NAMALWA (cell line): Measurements from ENCODE around the gene SCT.
A peak's percentile ranks its signal among the peaks of the same experiment; 100 is the strongest.

Source experiments
- DNase-seq: peaks from one replicate; pipeline ENCODE4 v3.0.0-alpha.2; 2015; ENCODE audit warnings: low spot score

SCT gene

DNA sequence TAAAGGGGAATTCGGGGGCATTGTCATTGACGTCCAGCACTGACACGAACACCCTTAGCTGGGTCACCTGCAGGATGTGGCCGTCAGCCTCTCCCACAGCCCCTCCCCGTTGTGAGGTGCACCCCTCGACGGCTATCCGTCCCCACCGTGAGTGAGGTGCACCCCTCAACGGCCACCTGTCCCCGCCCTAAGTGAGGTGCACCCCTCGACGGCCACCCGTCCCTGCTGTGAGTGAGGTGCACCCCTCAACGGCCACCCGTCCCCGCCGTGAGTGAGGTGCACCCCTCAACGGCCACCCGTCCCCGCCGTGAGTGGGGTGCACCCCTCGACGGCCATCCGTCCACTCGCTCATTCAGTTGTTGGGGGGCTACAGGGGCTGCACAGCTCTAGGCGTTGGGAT lies 5.1 kb downstream of the SCT start:
- DNase-seq: no peak

DNA sequence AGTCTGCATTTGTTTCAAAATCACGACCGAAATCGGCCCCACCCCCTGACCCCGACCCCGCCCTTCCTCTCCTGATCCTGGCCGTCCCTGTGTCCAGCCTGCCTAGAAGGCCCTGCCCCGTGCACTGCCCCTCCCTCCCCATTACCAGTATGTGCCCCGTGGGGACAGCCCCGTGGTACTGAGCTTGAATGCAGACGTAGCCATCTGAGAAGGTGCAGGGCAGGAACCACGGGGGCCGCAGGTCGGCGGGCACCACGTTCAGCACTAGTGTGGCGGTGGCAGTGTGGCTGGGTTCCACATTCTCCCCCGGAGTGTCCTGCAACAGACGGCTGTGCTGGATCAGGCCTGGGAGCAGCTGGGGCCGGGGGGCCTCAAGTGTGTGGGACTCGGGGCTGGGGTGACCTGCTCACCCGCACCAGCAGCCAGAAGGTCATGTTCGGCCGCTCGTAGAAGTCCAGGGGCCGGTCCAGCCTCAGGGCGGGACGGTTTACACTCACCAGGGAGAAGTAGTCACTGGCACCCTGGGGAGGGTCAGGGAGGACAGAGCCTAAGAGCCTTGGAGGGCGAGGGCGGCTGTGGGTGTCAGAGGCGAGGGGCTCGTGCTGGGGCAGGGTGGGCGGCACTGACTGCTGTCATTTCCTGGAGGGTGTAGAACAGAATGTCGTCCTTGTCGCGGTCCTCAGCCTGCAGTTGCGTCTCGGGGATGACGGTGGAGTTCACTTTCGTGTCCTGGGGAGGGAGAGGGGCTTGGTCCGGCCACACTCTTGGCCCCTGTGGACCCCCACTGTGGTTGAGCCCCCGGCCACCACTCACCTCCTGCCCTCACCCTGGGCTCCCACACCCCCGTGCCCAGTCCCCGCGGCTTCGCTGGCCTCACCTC lies 5.8 kb downstream of the SCT start:
- DNase-seq: no peak

DNA sequence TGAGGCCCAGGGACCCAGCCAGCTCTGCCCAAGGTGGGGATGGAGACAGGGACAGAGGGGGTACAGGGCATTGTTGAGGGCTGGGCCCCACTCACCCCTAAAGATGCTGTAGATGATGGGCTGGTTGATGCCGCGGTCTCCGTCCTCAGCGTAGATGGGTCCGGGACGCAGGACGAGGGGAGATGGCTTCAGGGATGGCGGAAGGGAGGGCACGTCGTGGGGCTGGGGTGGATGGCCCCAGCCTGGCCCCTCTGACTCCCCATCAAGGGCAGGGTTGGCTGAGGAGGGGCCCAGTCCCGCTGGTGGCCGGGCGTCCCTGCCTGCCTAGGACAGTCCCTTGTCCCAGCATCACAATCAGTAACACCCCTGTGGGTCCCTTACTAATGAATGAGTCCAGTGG lies 6.8 kb downstream of the SCT start:
- DNase-seq: no peak

DNA sequence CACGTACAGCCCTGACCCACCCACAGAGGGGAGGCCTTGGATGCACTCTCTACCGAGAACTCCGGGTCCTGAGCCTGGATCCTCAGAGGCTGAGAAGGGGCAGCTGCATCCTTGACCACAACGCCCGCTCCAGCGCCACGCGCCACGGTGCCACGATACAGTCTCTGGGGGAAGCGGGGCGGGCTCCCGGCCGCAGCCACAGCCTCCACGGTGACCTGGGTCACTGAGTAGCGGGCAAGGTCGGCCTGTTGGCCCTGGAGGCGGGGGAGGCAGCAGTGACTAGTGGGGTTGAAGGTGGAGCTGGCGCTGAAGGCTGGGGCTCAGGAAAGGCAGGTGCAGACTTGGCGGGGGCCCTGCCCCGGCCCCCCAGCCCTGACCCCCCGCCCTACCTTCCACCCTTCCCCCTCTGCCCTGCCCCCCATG lies 7.3 kb downstream of the SCT start:
- no peak for DNase-seq

DNA sequence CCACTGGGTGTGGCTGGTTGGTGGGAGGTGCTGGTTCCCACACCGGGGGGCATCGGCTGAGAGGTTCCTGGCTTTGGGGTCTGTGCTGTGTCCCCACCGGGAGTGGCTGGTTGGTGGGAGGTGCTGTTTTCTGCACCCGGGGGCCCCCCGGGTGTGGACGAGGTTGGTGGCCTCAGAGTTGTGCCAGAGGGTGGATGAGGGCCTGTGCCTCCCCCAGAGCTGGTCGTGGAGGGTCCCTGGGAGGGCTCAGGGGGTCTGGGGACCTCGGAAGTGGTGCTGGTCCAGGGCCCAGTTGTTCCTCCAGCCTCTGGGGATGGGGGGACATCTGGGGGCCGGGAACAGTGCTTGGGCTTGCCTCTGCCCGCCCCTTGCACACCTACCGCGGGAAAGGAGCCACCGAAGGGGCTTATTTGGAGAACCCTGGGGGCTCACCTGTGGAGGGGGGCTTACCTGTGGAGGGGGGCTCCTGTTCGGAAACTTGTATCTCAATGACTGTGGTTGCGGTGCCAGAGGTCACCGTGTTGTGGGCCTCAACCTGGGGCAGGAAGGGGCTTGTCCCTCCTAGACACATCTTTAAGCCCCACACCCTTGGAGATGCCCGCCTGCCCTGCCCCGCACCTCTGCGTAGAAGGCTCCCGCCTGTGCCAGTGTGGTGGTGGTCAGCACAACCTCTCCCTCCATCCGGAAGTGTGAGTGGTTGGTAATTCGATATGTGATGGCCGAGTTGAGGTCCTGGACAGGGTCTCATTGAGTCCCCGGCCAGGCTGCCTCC lies 7.9 kb downstream of the SCT start:
- DNase-seq: no peak

DNA sequence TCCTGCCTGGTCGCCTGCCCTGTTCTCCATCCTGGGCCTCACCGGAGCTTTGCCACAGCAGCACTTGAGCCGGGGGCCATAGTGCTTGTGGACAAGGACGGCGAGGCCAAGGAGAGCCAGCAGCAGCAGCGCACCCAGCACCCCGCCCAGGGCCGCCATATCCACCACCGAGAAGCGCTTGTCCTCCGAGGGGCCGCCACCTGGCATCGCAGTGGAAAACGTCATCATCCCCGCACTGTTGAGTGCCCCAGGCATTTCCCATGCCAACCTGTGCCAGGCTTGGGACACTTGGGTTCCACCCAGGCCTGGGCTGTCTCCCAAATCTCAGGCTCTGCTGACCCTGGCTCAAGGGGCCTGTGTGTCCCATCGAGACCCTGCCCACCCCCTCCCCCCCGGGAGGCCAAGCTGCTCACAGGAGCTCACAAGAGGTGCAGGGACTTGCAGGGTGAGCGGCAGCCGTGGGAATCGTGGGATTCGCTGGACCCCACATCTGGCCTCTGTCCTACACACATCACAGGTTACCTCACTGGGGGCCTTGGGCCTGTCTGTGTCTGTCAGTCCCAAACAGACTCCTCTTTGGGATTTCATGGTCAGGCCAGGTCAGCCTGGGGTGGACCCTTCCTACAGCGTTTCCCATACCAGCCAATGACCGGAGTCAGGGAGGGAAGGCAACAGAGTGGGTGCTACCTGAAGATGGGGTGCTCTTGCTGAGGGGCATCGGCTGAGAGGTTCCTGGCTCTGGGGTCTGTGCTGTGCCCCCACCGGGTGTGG lies 8.9 kb downstream of the SCT start:
- DNase-seq: no peak

DNA sequence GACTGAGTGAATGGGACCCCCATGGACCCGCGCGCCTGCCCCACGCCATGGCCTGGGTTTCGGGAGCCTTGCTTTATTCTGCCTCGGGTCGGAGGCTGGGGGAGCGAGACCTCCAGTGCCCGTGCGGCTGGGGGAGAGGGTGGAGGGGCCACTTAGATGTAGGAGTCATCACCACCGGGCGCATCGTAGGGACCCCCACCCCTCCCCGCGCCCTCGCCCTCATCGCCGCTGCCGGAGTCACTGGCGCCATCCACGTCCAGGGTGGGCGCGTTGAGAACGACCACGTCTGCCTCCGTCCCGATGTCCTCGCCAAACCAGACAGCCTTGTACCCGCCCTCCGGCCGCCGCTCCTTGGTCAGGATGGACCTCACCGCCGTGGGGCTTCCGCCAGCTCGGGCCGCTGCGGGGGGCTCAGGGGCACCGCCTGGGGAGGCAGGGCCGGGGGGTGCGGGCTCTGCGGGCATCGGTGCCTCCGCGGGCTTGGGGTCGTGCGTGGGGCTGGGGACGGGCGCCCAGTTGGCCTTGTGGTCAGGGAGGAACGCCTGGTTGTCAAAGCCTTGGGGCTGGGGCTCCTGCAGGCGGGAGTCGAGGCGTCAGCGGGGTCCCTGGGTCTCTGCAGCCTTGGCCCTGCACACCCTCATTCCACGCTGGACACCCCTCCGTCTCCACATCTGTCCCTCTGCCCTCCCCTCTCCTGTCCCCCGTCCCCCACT lies 9.6 kb downstream of the SCT start:
- no peak for DNase-seq

DNA sequence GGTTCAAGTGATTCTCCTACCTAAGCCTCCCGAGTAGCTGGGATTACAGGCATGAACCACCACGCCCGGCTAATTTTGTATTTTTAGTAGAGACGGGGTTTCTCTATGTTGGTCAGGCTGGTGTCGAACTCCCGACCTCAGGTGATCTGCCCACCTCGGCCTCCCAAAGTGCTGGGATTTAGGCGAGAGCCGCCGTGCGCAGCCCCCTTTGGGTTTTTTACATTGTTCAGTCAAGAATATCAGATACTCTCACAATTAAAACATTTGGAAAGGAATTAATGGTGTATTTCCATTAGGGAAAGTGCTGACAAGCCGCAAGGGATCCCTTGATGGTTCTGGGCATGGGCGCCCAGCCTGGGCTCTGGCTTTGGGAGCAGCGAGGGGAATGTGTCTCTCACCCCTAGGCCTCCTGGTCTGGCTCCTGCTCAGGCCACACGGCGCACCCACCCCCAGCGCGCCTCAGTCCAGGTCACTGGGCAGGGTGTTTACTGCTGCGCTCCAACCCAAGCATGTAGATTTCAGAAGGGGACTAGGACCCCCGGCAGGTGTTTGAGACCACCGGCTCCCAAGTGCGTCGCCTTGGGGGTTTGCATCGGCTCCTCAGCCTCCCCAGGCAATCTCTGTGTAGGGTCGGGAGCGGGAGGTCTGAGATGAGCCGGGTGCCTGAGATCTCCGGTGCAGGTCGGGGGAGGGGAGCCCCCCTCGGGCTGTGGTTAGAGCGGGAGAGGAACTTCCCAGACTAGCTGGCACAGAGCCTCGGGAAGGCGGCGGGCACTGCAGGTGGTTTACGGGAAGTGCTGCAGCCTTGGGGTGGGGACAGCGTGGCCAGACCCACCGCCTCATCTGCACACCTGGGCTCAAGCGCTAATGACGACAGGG lies 10.4 kb downstream of the SCT start:
- no peak for DNase-seq

DNA sequence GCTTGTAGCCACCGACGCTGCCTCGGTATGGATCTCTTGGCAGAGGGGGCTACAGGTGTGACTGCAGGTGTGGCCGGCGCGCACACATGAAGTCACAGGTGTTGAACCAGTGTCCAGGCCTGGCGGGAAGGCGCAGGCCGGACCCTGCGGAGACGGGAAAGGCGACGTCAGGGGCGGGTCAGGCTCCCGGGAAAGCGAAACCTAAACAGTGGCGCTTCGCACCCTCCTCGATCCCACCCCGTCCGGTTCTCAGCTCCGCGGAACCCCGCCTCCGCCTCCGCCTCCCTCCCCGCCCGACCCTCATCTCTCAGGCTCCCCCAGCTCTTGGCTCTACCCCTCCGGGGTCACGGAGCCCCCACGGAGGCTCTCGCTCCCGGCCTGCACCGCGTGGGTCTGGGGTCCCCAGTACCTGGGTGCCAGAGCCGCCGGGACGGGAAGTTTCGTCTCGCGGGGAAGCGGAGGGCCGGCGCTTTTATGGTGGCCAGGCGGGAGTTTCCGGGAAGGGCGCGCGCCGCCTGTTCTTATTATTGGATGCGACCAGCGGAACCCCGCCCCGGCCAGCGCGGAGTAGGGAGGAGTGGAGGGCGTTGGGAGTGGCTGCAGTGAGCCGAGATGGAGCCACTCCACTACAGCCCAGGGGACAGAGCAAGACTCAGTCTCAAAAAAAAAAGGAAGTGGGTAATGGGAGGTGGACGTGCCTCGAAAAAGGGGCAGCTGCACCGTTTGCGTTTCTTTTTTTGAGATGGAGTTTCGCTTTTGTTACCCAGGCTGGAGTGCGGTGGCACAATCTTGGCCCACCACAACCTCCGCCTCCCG lies 11.3 kb downstream of the SCT start, which contains the start of gene IRF7:
Gene IRF7, minus strand, starts transcription at position 447 of the 816 bp plus-strand sequence. CDS start 586 bp downstream, outside the sequence.
- peak; percentile 91 for DNase-seq

DNA sequence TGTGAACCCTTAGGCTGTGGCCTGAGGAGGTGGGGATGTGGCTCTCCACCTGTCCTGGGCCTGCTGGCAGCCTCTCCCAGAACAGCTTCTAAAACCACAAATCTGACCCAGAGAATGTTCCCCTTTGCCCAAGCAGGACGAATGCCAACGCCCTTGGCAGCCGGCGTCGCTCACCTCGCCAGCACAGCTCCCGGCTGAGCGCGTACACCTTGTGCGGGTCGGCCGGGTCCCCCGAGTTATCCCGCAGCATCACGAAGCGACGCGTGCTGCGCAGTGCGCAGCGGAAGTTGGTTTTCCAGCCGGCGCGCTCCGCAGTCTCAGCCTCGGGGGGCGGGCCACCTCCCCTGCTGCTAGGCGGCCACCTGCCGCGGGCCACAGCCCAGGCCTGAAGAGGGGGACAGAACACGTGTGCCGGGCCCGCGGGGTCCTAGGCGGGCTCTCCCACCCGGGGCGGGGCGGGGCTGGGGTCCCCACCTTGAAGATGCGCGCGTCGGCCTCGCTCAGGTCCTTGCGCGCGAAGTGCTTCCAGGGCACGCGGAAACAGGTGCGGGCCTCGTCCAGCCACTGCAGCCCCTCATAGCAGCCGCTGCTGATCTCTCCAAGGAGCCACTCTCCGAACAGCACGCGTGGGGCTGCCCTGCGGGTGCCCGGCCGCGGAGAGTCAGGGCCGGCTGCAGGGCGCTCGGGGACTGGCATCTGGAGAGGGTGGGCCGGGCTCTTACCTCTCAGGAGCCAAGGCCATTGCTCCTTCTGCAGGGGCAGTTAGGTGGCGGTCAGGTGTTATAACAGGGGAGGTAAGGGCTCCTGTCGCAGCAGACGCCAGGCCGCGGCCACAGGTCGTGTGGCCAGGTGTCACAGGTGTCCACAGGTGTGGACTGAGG lies 12.1 kb downstream of the SCT start:
- no peak for DNase-seq

DNA sequence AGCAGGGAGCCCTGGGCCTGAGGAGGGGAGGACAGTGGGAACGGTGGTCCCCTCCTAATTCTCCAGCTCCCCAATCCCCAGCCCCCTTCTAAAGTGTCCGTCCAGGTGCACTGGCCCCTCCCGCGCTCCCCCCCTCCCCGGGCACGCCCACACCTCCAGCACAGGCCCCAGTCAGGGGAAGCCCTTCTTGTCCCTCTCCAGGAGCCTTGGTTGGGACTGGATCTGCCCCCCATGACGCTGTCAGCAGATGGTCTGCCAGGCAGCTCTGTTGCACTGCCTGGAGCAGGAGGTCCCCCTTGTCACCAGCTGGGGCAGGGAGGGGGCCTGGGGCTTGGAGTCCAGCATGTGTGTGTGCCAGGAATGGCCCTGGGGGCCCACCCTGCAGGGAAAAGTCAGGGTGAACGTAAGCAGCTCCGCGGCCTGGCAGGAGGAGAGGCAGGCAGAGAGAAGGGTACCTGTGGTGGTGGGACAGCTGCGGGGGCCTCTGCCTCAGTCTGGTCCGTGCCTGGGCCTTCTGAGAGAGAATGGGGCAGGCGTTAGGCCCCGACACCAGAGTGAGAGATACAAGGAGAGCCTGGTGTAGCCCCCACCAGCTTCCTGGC lies 12.9 kb downstream of the SCT start:
- DNase-seq: peak; percentile 34

DNA sequence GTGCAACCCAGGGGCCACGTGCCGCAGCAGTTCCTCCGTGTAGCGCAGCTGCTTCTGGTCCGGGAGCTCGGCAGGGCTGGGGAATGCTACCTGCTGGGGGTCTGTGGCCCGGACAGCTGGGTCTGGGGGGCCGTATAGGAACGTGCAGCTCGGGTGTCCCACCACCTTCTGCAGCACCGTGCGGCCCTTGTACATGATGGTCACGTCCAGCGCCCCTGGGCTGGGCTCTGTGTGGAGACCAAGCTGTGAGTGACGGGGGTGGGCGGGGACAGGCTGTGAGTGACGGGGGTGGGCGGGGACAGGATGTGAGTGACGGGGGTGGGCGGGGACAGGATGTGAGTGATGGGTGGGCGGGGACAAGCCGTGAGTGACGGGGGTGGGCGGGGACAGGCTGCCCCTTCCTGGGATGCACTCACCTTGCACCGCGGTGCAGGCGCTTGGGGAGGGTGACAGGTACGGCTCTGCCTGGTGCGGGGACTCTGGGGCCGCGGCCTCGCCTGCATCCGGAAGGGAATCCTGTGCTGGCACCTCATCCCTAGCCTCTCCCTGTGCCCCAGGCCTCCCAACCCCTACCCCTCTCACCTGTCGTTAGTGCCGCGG lies 13.5 kb downstream of the SCT start:
- DNase-seq: peak; percentile 52

DNA sequence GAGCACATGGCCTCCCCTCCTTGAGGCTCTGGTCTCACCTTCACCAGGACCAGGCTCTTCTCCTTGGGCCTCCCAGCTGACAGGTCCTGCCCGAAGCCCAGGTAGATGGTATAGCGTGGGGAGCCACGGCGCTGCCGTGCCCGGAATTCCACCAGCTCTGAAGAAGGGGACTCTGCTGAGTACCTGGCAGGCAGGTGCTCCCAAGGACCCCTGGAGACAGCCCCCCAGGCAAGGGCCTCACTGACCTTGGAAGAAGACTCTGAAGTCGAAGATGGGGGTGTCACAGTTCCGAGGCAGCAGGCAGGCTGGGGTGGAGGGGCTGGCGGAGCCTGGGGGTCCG lies 14.1 kb downstream of the SCT start:
- DNase-seq: no peak

DNA sequence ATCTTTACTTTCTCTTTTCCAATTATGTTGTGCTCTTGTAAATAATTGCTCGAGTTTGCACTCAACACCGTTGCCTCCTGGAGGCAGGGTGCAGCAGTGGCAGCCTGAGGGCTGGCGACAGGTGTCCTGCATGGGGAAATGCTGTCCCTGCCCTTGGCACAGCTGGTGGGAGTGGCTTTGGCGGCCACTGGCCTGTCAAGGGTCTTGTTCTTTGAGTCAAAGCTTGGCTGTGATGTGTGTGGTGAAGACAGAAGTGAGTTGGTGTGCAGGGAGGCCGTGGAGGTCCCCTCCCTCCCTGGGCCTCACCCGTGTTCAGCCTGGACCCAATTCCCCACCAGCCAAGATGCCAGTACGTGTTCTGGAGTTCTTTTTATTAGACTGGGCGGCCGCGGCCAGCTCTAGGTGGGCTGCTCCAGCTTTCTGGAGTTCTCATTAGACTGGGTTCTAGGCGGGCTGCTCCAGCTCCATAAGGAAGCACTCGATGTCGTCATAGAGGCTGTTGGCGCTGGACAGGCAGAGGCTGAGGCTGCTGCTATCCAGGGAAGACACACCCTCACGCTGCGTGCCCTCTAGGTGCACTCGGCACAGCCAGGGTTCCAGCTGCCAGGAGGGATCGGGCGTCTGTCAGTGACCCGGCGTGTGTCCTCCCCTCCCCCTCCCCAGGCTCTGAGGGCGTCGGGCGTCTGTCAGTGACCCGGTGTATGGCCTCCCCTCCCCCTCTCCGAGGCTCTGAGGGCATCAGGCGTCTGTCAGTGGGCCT lies 14.6 kb downstream of the SCT start:
- peak; percentile 72 for DNase-seq

DNA sequence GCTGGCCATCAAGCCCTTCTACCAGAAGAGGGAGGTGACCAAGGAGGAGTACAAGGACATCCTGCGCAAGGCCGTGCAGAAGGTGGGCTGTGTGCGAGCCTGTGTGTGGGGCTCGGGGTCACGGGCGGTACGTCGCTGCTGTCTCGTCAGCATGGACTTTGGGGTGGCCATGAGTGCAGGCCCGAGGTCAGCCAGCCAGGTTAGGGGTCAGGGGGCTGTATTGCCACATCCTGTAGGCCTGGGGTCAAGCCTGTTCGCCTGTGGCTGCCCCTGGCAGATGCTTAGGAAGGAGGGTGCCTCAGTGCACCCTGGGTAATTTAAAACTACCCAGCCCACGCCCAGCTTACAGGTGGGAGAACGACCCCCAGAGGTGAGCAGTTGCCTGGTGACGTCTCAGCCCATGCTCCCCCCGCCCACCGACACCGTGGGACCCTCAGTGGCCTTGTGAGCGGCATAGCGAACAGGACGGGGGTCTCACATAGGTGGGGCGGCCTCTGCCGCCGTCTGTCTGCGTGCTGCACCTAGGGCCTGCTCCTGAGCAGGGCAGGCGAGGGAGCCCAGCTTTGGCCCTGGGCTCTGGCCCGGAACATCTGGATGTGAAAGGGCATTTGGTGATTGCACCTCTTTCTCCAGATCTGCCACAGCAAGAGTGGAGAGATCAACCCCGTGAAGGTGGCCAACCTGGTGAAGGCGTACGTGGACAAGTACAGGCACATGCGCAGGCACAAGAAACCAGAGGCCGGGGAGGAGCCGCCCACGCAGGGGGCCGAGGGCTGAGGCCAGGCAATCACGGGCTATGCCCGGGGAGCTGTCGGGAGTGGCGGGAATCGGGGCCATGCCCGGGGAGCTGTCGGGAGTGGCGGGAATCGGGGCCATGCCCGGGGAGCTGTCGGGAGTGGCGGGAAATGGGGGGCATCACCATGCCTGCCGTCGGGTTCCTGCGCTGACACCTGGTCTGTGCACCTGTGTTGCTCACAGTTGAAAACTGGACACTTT lies 15.7 kb downstream of the SCT start:
- DNase-seq: no peak

DNA sequence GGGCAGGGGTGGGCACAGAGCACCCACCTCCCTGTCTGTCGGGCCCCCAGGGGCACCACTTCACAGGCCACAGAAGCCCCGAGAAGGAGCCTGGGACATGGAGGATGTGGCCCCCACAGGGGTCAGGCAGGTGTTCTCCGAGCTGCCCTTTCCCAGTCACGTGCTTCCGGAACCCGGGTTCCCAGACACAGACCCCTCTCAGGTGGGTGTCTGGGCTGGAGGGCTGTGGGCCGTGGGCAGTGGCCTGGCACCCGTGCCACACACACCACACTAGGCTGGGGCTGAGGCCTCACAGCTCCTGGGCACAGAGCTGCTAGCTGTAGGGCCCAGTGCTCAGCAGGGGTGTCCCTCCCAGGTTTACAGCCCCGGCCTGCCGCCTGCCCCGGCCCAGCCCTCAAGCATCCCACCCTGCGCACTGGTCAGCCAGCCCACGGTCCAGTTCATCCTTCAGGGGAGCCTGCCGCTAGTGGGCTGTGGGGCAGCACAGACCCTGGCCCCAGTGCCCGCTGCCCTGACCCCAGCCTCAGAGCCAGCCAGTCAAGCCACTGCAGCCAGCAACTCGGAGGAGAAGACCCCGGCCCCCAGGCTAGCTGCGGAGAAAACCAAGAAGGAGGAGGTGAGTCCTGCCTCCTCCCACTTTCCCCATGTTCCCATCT lies 16.7 kb downstream of the SCT start:
- no peak for DNase-seq
